Testis (tissue), 2 donors: ENCODE results near the gene PCLO.

Experiments
- CTCF ChIP-seq, 3 experiments: fragments of 450-650 bp in 2 of 3; fragments of 200-600 bp in 1 of 3; sonication (generic) in 1 of 3; IDR thresholded peaks; one replicate each; pipeline ENCODE4 v1.5.1; 2016 to 2019; ENCODE audit warnings: antibody characterized with exemption in 3 of 3, mild to moderate bottlenecking in 2 of 3, moderate library complexity in 1 of 3
- POLR2A ChIP-seq: fragments of 450-650 bp; IDR thresholded peaks from one replicate; pipeline ENCODE4 v1.6.1; 2017; ENCODE audit warnings: antibody characterized with exemption, mild to moderate bottlenecking, moderate library complexity

GRCh38 chr7:82906502-82906901 lies 256.2 kb downstream of the PCLO start:
- TF ChIP-seq CTCF (IDR thresholded peaks at IDR 0.05) (no peak), POLR2A (no peak)
